GM12878 (cell line): ENCODE measurements around the gene ATP10A. TPM values are rescaled to one million over a fixed set of nuclear protein-coding genes. Genes with fewer than 3 reads are reported as not detected.

Source experiments
- ATAC-seq: fragments of 200-7000 bp; cut with Tn5 transposase; 3 replicates; pipeline ENCODE4 v1.9.1; 2020; ENCODE audit warnings: mild to moderate bottlenecking, moderate library complexity
- BruUV-seq: library from RNA; stranded (reverse); fragments of 400-500 nt; replicated peaks from 2 replicates; lab custom pipeline; 2021; lab: Mats Ljungman, UMichigan
- CTCF ChIA-PET: fragments of 300-600 bp; sonication (Branson Sonifier 250); formaldehyde crosslinking; extraction: SDS; loops from one replicate; lab custom pipeline; 2021; ENCODE audit warnings: inconsistent platforms; lab: Yijun Ruan, JAX
- POLR2A ChIA-PET: fragments of 350-600 bp; formaldehyde crosslinking; extraction: SDS; loops from one replicate; lab custom pipeline; 2021; ENCODE audit warnings: inconsistent platforms; lab: Charles Lee
- RAD21 ChIA-PET: fragments of 300-600 bp; sonication (Branson Sonifier 250); formaldehyde crosslinking; loops from one replicate; lab custom pipeline; 2023; ENCODE audit warnings: antibody characterized with exemption; ENCODE audit not compliant: unreplicated experiment; lab: Charles Lee
- SMC1A ChIA-PET: fragments of 300-600 bp; sonication (Branson Sonifier 250); formaldehyde crosslinking; loops from one replicate; lab custom pipeline; 2023; ENCODE audit not compliant: unreplicated experiment, uncharacterized antibody; lab: Charles Lee
- DNase-seq: peaks from one replicate; pipeline ENCODE4 v3.0.0-alpha.2; 2011; ENCODE audit warnings: low read depth, low spot score
- FAIRE-seq: peaks from 3 replicates; lab custom pipeline; 2011; peaks lifted over from hg19 to GRCh38; lab: Jason Lieb, UNC
- H2AFZ ChIP-seq: 2 replicates; pipeline ENCODE4 v1.6.0; 2011; ENCODE audit warnings: low read depth, low read length, control low read depth; ENCODE audit not compliant: control insufficient read depth
- H3K27ac ChIP-seq: 2 replicates; pipeline ENCODE4 v1.5.1; 2011; ENCODE audit warnings: control low read depth; ENCODE audit not compliant: control insufficient read depth, insufficient read depth
- H3K27me3 ChIP-seq, 2 experiments: replicated peaks in 1 of 2; 2 replicates each; pipeline versions ENCODE4 v1.6.0 to v1.6.1; 2011; ENCODE audit warnings: low read length in 1 of 2; ENCODE audit not compliant: control insufficient read depth in 2 of 2, insufficient read depth in 2 of 2
- H3K36me3 ChIP-seq, 2 experiments: 2 replicates each; pipeline ENCODE4 v1.5.1; 2011; ENCODE audit warnings: low read length in 1 of 2; ENCODE audit not compliant: control insufficient read depth in 2 of 2, insufficient read depth in 2 of 2
- H3K4me1 ChIP-seq: 2 replicates; pipeline ENCODE4 v1.6.1; 2011; ENCODE audit warnings: mild to moderate bottlenecking, low read length, moderate library complexity, mixed read lengths; ENCODE audit not compliant: control insufficient read depth, insufficient read depth
- H3K4me2 ChIP-seq: 2 replicates; pipeline ENCODE4 v1.6.0; 2011; ENCODE audit warnings: control low read depth; ENCODE audit not compliant: control insufficient read depth, insufficient read depth
- H3K4me3 ChIP-seq: fragments of 200-600 bp; sonication (generic); 2 replicates; pipeline ENCODE4 v1.5.1; 2016
- H3K79me2 ChIP-seq: 2 replicates; pipeline ENCODE4 v1.6.0; 2011; ENCODE audit warnings: low read length; ENCODE audit not compliant: control insufficient read depth, insufficient read depth
- H3K9ac ChIP-seq: 2 replicates; pipeline ENCODE4 v1.8.0; 2011; ENCODE audit warnings: low read length, control low read depth, mixed read lengths; ENCODE audit not compliant: control insufficient read depth, insufficient read depth
- H3K9me3 ChIP-seq: replicated peaks from 3 replicates; pipeline ENCODE4 v1.5.1; 2011; ENCODE audit warnings: mild to moderate bottlenecking, low read length; ENCODE audit not compliant: control insufficient read depth, insufficient read depth
- H4K20me1 ChIP-seq: 2 replicates; pipeline ENCODE4 v1.6.0; 2011; ENCODE audit not compliant: control insufficient read depth, insufficient read depth
- BCL11A ChIP-seq: IDR thresholded peaks from 2 replicates; pipeline ENCODE4 v1.6.1; 2011; ENCODE audit warnings: low read depth, low read length
- EGR1 ChIP-seq, 2 experiments: IDR thresholded peaks; 1 replicate in 1 of 2; 2 replicates in 1 of 2; pipeline ENCODE4 v1.6.1; 2011 to 2012; ENCODE audit warnings: low read depth in 2 of 2, low read length in 2 of 2, borderline replicate concordance in 1 of 2, mild to moderate bottlenecking in 1 of 2, moderate library complexity in 1 of 2
- GATAD2B ChIP-seq: fragments of 450-650 bp; conservative IDR thresholded peaks from 2 replicates; pipeline ENCODE4 v1.6.1; 2017; ENCODE audit warnings: low read depth, mild to moderate bottlenecking, moderate library complexity
- IRF3 ChIP-seq: fragments of 450-650 bp; IDR thresholded peaks from 2 replicates; pipeline ENCODE4 v1.6.1; 2014; ENCODE audit warnings: mild to moderate bottlenecking
- KAT2A ChIP-seq: conservative IDR thresholded peaks from 2 replicates; pipeline ENCODE4 v1.6.1; 2011; ENCODE audit warnings: low read depth, low read length; ENCODE audit not compliant: control insufficient read depth
- KDM1A ChIP-seq: fragments of 200-600 bp; sonication (generic); IDR thresholded peaks from 2 replicates; pipeline ENCODE4 v1.6.1; 2016; ENCODE audit warnings: borderline replicate concordance
- MXI1 ChIP-seq: fragments of 150-350 bp; IDR thresholded peaks from 2 replicates; pipeline ENCODE4 v1.6.1; 2011; ENCODE audit warnings: low read depth, mild to moderate bottlenecking, inconsistent platforms, low read length, improper control_type of control experiment
- PAX8 ChIP-seq: fragments of 450-650 bp; IDR thresholded peaks from 2 replicates; pipeline ENCODE4 v1.6.1; 2017; ENCODE audit warnings: mild to moderate bottlenecking, moderate library complexity
- SMC3 ChIP-seq: IDR thresholded peaks from 2 replicates; pipeline ENCODE4 v1.6.1; 2011; ENCODE audit warnings: low read length, improper control_type of control experiment, borderline replicate concordance
- YY1 ChIP-seq: IDR thresholded peaks from 2 replicates; pipeline ENCODE4 v1.6.1; 2011; ENCODE audit warnings: low read depth, mild to moderate bottlenecking, low read length
- WGBS: methylation state at CpG from one replicate; pipeline ENCODE4 v1.1.6; 2016; ENCODE audit warnings: low lambda C conversion rate; ENCODE audit not compliant: insufficient replicate concordance, insufficient coverage; ENCODE audit errors: missing lambda C conversion rate; 5-methylcytosine and 5-hydroxymethylcytosine counted together
- in situ Hi-C: fragments of 300-500 bp; cut with MboI; formaldehyde crosslinking; loops from 9 replicates; pipeline ENCODE4 v1.14.3; 2018; ENCODE audit warnings: mixed read lengths
- intact Hi-C: fragments of 100-400 bp; cut with micrococcal nuclease; formaldehyde crosslinking; loops from one replicate; pipeline ENCODE4 v1.14.2; 2022; ENCODE audit not compliant: unreplicated experiment
- polyA plus RNA-seq, 11 experiments: library from polyadenylated mRNA; depleted of rRNA in 4 of 11; unstranded in 6 of 11; stranded (reverse) in 5 of 11; fragments of >200 nt; fragmentation: Nextera tagmentation in 4 of 11; fragmentation: Illumina TruSeq in 1 of 11; extraction: Ambion mirVana in 4 of 11; extraction: Trizol in 1 of 11; gene quantifications; 1 replicate in 1 of 11; 2 replicates in 10 of 11; pipeline versions ENCODE4 v1.2.1 to v1.2.3, GENCODE V29; 2011 to 2016; ENCODE audit warnings: inconsistent platforms in 2 of 11, missing spikeins in 2 of 11, low read depth in 1 of 11
- total RNA-seq, 4 experiments: library from RNA; depleted of rRNA in 3 of 4; stranded (reverse); fragments of >200 nt in 3 of 4; fragmentation: Illumina TruSeq in 1 of 4; extraction: Trizol in 1 of 4; gene quantifications; 2 replicates each; pipeline versions ENCODE4 v1.2.1 to v1.2.3, GENCODE V29; 2013 to 2021
- TF ChIP-seq, protein P1 (sequence below): fragments of 450-650 bp; IDR thresholded peaks from 2 replicates; pipeline ENCODE4 v1.6.1; 2017; ENCODE audit warnings: mild to moderate bottlenecking, moderate library complexity
- TF ChIP-seq, protein P2 (sequence below): fragments of 150-350 bp; IDR thresholded peaks from 2 replicates; pipeline ENCODE4 v1.6.1; 2016; ENCODE audit warnings: low read depth, low read length
- TF ChIP-seq, protein P3 (sequence below): fragments of 450-650 bp; IDR thresholded peaks from 2 replicates; pipeline ENCODE4 v1.6.1; 2016; ENCODE audit warnings: mild to moderate bottlenecking

ATP10A gene
- total and polyA plus RNA-seq, 10 of the 15 experiments (the other 5 are each of a cell fraction or from before 2014, with no cell fraction given) = 0.04 to 1.5 (median 0.31) TPM; not detected in 2

GRCh38 chr15:25633862-25634261, 229.3 kb downstream of the ATP10A start (continued):
- TF ChIP-seq, protein P1, sequence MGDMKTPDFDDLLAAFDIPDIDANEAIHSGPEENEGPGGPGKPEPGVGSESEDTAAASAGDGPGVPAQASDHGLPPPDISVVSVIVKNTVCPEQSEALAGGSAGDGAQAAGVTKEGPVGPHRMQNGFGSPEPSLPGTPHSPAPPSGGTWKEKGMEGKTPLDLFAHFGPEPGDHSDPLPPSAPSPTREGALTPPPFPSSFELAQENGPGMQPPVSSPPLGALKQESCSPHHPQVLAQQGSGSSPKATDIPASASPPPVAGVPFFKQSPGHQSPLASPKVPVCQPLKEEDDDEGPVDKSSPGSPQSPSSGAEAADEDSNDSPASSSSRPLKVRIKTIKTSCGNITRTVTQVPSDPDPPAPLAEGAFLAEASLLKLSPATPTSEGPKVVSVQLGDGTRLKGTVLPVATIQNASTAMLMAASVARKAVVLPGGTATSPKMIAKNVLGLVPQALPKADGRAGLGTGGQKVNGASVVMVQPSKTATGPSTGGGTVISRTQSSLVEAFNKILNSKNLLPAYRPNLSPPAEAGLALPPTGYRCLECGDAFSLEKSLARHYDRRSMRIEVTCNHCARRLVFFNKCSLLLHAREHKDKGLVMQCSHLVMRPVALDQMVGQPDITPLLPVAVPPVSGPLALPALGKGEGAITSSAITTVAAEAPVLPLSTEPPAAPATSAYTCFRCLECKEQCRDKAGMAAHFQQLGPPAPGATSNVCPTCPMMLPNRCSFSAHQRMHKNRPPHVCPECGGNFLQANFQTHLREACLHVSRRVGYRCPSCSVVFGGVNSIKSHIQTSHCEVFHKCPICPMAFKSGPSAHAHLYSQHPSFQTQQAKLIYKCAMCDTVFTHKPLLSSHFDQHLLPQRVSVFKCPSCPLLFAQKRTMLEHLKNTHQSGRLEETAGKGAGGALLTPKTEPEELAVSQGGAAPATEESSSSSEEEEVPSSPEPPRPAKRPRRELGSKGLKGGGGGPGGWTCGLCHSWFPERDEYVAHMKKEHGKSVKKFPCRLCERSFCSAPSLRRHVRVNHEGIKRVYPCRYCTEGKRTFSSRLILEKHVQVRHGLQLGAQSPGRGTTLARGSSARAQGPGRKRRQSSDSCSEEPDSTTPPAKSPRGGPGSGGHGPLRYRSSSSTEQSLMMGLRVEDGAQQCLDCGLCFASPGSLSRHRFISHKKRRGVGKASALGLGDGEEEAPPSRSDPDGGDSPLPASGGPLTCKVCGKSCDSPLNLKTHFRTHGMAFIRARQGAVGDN = no peak
- TF ChIP-seq KDM1A = no peak

DNA sequence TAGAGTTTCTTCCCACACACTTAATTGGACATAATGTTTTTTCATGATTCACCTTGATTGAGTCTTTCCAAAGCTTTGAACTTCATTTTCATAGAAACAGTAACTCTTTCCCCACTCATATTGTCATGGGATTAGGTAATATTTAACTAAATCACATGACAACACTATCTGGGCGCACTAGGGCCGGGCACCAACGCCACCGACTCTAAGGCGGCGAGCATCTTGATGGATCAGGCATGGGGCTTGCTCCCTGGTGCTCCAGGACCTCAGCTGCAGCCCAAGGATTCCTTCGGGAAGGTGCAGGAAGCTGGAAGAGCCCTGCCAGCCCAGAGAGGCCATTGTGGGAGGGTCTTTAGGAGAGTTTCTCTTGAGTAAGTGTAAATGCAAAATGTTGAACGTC, 231.2 kb downstream of the ATP10A start:
- Histone ChIP-seq H3K9ac (no peak overlapping the region), H4K20me1 (no peaks in the 10 kb centered on the region), H3K9me3 (no peaks in the 10 kb centered on the region; the same call in 2 of the 3 replicates), H3K4me3 (no peak overlapping the region), H2AFZ (no peak overlapping the region), H3K36me3 (no peaks in the 10 kb centered on the region), H3K79me2 (no peaks in the 10 kb centered on the region), H3K4me2 (no peak overlapping the region), H3K27me3 (no peaks in the 10 kb centered on the region), H3K27ac (no peak overlapping the region), H3K4me1 (no peaks in the 10 kb centered on the region)
- POLR2A ChIA-PET = no interaction called here
- WGBS = 40% methylated on average over 8 of the region's 8 CpGs
- in situ Hi-C loops (loop anchor here (25.0 kb wide), 2 partner anchors 580 to 1005 kb away; no protein-coding TSS in a partner anchor), intact Hi-C loops (no loop called here)
- CTCF ChIA-PET = no interaction called here
- DNase-seq (no peak), ATAC-seq (no peak), FAIRE-seq (no peak)
- BruUV-seq = no TSS peak
- SMC1A ChIA-PET = no interaction called here
- RAD21 ChIA-PET = no interaction called here
- no peak for TF ChIP-seq BCL11A
- TF ChIP-seq PAX8 = no peak
- TF ChIP-seq GATAD2B = no peak
- no peak for TF ChIP-seq SMC3
- no peak for TF ChIP-seq EGR1 (IDR thresholded peaks at IDR 0.05; ENCODE audit: borderline replicate concordance in 1 of 2, low read depth in 2 of 2, low read length in 2 of 2)
- no peak for TF ChIP-seq IRF3
- no peak for TF ChIP-seq YY1
- TF ChIP-seq, protein P2, sequence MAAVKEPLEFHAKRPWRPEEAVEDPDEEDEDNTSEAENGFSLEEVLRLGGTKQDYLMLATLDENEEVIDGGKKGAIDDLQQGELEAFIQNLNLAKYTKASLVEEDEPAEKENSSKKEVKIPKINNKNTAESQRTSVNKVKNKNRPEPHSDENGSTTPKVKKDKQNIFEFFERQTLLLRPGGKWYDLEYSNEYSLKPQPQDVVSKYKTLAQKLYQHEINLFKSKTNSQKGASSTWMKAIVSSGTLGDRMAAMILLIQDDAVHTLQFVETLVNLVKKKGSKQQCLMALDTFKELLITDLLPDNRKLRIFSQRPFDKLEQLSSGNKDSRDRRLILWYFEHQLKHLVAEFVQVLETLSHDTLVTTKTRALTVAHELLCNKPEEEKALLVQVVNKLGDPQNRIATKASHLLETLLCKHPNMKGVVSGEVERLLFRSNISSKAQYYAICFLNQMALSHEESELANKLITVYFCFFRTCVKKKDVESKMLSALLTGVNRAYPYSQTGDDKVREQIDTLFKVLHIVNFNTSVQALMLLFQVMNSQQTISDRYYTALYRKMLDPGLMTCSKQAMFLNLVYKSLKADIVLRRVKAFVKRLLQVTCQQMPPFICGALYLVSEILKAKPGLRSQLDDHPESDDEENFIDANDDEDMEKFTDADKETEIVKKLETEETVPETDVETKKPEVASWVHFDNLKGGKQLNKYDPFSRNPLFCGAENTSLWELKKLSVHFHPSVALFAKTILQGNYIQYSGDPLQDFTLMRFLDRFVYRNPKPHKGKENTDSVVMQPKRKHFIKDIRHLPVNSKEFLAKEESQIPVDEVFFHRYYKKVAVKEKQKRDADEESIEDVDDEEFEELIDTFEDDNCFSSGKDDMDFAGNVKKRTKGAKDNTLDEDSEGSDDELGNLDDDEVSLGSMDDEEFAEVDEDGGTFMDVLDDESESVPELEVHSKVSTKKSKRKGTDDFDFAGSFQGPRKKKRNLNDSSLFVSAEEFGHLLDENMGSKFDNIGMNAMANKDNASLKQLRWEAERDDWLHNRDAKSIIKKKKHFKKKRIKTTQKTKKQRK = no peak
- no peak for TF ChIP-seq KAT2A
- TF ChIP-seq MXI1 = no peak
- TF ChIP-seq, protein P3, sequence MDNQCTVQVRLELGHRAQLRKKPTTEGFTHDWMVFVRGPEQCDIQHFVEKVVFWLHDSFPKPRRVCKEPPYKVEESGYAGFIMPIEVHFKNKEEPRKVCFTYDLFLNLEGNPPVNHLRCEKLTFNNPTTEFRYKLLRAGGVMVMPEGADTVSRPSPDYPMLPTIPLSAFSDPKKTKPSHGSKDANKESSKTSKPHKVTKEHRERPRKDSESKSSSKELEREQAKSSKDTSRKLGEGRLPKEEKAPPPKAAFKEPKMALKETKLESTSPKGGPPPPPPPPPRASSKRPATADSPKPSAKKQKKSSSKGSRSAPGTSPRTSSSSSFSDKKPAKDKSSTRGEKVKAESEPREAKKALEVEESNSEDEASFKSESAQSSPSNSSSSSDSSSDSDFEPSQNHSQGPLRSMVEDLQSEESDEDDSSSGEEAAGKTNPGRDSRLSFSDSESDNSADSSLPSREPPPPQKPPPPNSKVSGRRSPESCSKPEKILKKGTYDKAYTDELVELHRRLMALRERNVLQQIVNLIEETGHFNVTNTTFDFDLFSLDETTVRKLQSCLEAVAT = no peak
